ENCODE results near the gene PNKD.

The PNKD gene

GRCh38 chr2:218320704-218321336, 50.5 kb downstream of the PNKD start:
- DNase-seq: no peak

GRCh38 chr2:218322768-218323525, 52.6 kb downstream of the PNKD start:
- DNase-seq: peak in 3 of 4 experiments; percentile 10 to 29 (median 13)

- no peak for DNase-seq
These were observed 53.5 kb downstream of the PNKD start for GRCh38 chr2:218323526-218324472.

GRCh38 chr2:218325566-218326160, 55.3 kb downstream of the PNKD start:
- DNase-seq: no peak

- no peak for DNase-seq
These were observed 56.0 kb downstream of the PNKD start for GRCh38 chr2:218326315-218326714.

- DNase-seq: no peak
These were observed 57.3 kb downstream of the PNKD start for GRCh38 chr2:218327451-218328210.

- DNase-seq: no peak
These were observed 58.0 kb downstream of the PNKD start for GRCh38 chr2:218328294-218328693.

GRCh38 chr2:218329027-218329825, 58.9 kb downstream of the PNKD start:
- DNase-seq: no peak

GRCh38 chr2:218329826-218330593, 59.7 kb downstream of the PNKD start:
- DNase-seq: no peak

- no peak for DNase-seq
These were observed 61.4 kb downstream of the PNKD start for GRCh38 chr2:218331745-218332144.

- no peak for DNase-seq
These were observed 62.0 kb downstream of the PNKD start for GRCh38 chr2:218332288-218332687.

- no peak for DNase-seq
These were observed 62.8 kb downstream of the PNKD start for GRCh38 chr2:218332920-218333645.

GRCh38 chr2:218334531-218334930, 64.2 kb downstream of the PNKD start:
- DNase-seq: no peak

GRCh38 chr2:218340656-218341055, 70.3 kb downstream of the PNKD start:
- no peak for DNase-seq

- DNase-seq: no peak
These were observed 71.1 kb downstream of the PNKD start for GRCh38 chr2:218341381-218341780.

GRCh38 chr2:218342837-218343236, 72.5 kb downstream of the PNKD start:
- no peak for DNase-seq

GRCh38 chr2:218343591-218343990, 73.3 kb downstream of the PNKD start:
- no peak for DNase-seq

GRCh38 chr2:218344090-218344754, 73.9 kb downstream of the PNKD start:
- no peak for DNase-seq

GRCh38 chr2:218344755-218345417, 74.6 kb downstream of the PNKD start:
- DNase-seq: no peak
